Measurements from ENCODE around the gene CAD. TPM values are rescaled to one million over a fixed set of nuclear protein-coding genes. Genes with fewer than 3 reads are reported as not detected.

Gene CAD
- total RNA-seq, 3 donors from 2014 or later = 15.5 to 33.4 (median 17.3) TPM

DNA sequence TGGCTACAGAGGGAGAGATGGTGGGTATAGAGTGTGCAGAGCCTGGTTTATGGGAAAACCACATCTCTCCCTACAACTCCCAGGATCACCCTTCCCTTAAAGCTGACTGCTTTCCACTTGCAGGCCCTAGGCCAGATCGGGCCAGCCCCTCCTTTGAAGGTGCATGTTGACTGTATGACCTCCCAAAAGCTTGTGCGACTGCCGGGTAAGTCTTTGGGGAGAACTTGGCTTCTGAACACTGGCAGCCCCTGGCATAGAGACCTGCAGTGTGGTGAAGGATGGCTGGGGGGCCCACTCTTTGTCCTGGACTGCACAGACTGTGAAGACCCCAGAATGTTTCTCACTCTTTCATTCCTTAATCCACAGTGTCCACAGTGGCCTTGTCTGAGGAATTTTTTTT is 19.5 kb downstream of the CAD start:
- TF ChIP-seq CTCF (IDR thresholded peaks at IDR 0.05) (no peak), POLR2AphosphoS5 (IDR thresholded peaks at IDR 0.05) (no peak), POLR2A (IDR thresholded peaks at IDR 0.05) (no peak)
- no peak for DNase-seq (ENCODE audit: low spot score in 2 of 2)
- no peak overlapping the region for H3K4me3 ChIP-seq
- no peaks in the 10 kb centered on the region for H3K27me3 ChIP-seq
- intact Hi-C loops (cut with DNase I; ENCODE audit: low total_unique reads) = no loop called here
- peaks cover 29% of the 10 kb centered on the region for H3K36me3 ChIP-seq
- no peak overlapping the region for H3K27ac ChIP-seq
- H3K9me3 ChIP-seq = no peaks in the 10 kb centered on the region
- no peaks in the 10 kb centered on the region for H3K4me1 ChIP-seq

GRCh38 chr2:27237341-27237945 is 20.3 kb downstream of the CAD start:
- H3K9me3 ChIP-seq = no peaks in the 10 kb centered on the region
- intact Hi-C loops (cut with DNase I; ENCODE audit: low total_unique reads) = no loop called here
- TF ChIP-seq POLR2AphosphoS5 (IDR thresholded peaks at IDR 0.05) = no peak
- TF ChIP-seq CTCF (IDR thresholded peaks at IDR 0.05) = no peak
- no peak for TF ChIP-seq POLR2A (IDR thresholded peaks at IDR 0.05)
- no peak overlapping the region for H3K27ac ChIP-seq
- H3K4me1 ChIP-seq = no peaks in the 10 kb centered on the region
- DNase-seq (ENCODE audit: low spot score in 2 of 2) = no peak
- peaks cover 29% of the 10 kb centered on the region for H3K36me3 ChIP-seq
- no peak overlapping the region for H3K4me3 ChIP-seq
- no peaks in the 10 kb centered on the region for H3K27me3 ChIP-seq

GRCh38 chr2:27238976-27239375 is 21.8 kb downstream of the CAD start:
- no peaks in the 10 kb centered on the region for H3K9me3 ChIP-seq
- no peak for TF ChIP-seq CTCF (IDR thresholded peaks at IDR 0.05)
- intact Hi-C loops (cut with DNase I; ENCODE audit: low total_unique reads) = no loop called here
- H3K27ac ChIP-seq = no peak overlapping the region
- H3K36me3 ChIP-seq = peaks cover 20% of the 10 kb centered on the region
- no peaks in the 10 kb centered on the region for H3K27me3 ChIP-seq
- no peaks in the 10 kb centered on the region for H3K4me1 ChIP-seq
- no peak for DNase-seq (ENCODE audit: low spot score in 2 of 2)
- H3K4me3 ChIP-seq = no peak overlapping the region

DNA sequence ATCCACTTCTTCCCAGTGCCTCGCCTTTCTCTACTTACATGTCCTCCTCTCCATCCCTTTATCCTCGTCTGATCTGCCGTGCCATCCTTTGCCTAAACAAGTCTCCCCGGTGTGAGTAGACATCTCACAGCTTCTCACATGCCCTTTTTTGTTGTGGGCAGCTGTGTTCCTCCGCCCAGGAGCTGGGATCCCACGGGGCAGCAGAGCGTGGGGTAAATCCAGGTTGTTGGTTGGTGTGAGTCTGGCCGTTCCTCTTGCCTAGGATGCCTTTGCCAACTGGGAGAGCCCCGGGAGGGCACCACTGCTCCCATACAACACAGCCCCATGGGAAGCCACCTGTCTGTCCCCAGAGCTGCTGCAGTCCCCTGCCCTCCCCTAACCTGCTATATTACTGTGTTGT is 23.2 kb downstream of the CAD start:
- Histone ChIP-seq H3K4me1 (no peaks in the 10 kb centered on the region), H3K27ac (no peak overlapping the region), H3K27me3 (no peaks in the 10 kb centered on the region), H3K4me3 (no peak overlapping the region), H3K36me3 (peaks cover 20% of the 10 kb centered on the region), H3K9me3 (no peaks in the 10 kb centered on the region)
- TF ChIP-seq POLR2AphosphoS5 (IDR thresholded peaks at IDR 0.05) = no peak
- TF ChIP-seq POLR2A (IDR thresholded peaks at IDR 0.05) = no peak
- TF ChIP-seq CTCF (IDR thresholded peaks at IDR 0.05) = no peak
- no peak for DNase-seq (ENCODE audit: low spot score in 2 of 2)
- intact Hi-C loops (cut with DNase I; ENCODE audit: low total_unique reads) = no loop called here

DNA sequence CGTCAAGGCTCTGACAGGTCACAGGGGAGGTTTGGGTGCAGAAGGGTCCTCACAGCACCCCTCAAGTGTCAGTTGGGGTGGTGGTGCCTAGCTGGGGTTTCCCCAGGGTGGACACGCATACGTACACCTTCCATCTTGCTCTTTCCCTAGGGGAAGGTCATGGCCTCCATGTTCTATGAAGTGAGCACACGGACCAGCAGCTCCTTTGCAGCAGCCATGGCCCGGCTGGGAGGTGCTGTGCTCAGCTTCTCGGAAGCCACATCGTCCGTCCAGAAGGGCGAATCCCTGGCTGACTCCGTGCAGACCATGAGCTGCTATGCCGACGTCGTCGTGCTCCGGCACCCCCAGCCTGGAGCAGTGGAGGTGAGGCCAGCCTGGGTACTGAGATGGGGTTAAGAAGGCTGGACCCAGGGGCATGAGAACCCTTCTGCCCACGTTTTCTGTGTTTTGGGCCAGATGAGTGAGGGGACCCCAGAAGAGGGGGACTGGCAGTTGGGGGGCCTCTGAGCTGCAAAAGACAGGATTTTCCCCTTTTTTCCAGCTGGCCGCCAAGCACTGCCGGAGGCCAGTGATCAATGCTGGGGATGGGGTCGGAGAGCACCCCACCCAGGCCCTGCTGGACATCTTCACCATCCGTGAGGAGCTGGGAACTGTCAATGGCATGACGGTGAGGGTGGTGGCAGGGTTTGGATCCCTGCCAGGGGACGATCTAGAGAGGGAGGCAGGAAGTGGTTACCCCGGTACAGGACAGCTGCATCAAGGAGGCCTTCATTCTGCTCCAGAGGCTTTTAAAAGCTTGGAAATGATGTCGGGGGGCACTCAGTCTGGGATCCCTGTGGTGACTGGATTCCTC is 24.8 kb downstream of the CAD start:
- TF ChIP-seq POLR2A (IDR thresholded peaks at IDR 0.05) = no peak
- TF ChIP-seq POLR2AphosphoS5 (IDR thresholded peaks at IDR 0.05) = no peak
- TF ChIP-seq CTCF (IDR thresholded peaks at IDR 0.05) = no peak
- Histone ChIP-seq H3K4me3 (no peak overlapping the region), H3K9me3 (no peaks in the 10 kb centered on the region), H3K27me3 (no peaks in the 10 kb centered on the region), H3K4me1 (no peaks in the 10 kb centered on the region), H3K36me3 (peaks cover 20% of the 10 kb centered on the region), H3K27ac (no peak overlapping the region)
- no peak for DNase-seq (ENCODE audit: low spot score in 2 of 2)
- intact Hi-C loops (cut with DNase I; ENCODE audit: low total_unique reads) = no loop called here
